Astrocyte (in vitro differentiated cells and primary cell): ENCODE results near the gene HS3ST6. TPM values are rescaled to one million over a fixed set of nuclear protein-coding genes. Genes with fewer than 3 reads are reported as not detected.
"Not testable (repeated sequence)": the region's sequence is repeated elsewhere in the genome, so short reads cannot be mapped to it uniquely, and the experiment has no call there.

Source experiments
- DNase-seq: peaks from one replicate; pipeline ENCODE4 v3.0.0-alpha.2; 2010; ENCODE audit warnings: low read depth
- FAIRE-seq: peaks from 2 replicates; lab custom pipeline; 2011; peaks lifted over from hg19 to GRCh38; lab: Jason Lieb, UNC
- H2AFZ ChIP-seq: 2 replicates; pipeline ENCODE4 v1.6.0; 2012; ENCODE audit warnings: low read depth, low read length, inconsistent platforms
- H3K27ac ChIP-seq: 2 replicates; pipeline ENCODE4 v1.5.1; 2011; ENCODE audit warnings: low read depth, low read length, inconsistent platforms
- H3K27me3 ChIP-seq: 2 replicates; pipeline ENCODE4 v1.6.0; 2011; ENCODE audit warnings: low read length, inconsistent platforms; ENCODE audit not compliant: insufficient read depth
- H3K36me3 ChIP-seq: 2 replicates; pipeline ENCODE4 v1.5.1; 2011; ENCODE audit warnings: low read length, inconsistent platforms; ENCODE audit not compliant: insufficient read depth
- H3K4me1 ChIP-seq: 2 replicates; pipeline ENCODE4 v1.5.1; 2011; ENCODE audit warnings: low read length, inconsistent platforms; ENCODE audit not compliant: insufficient read depth
- H3K4me2 ChIP-seq: 2 replicates; pipeline ENCODE4 v1.6.0; 2012; ENCODE audit warnings: low read length, inconsistent platforms
- H3K4me3 ChIP-seq: 2 replicates; pipeline ENCODE4 v1.5.1; 2011; ENCODE audit warnings: low read depth, mild to moderate bottlenecking, low read length, inconsistent platforms; ENCODE audit not compliant: insufficient read depth
- H3K79me2 ChIP-seq: 2 replicates; pipeline ENCODE4 v1.6.0; 2012; ENCODE audit warnings: mild to moderate bottlenecking, low read length, inconsistent platforms; ENCODE audit not compliant: insufficient read depth
- H3K9ac ChIP-seq: 2 replicates; pipeline ENCODE4 v1.6.0; 2012; ENCODE audit warnings: mild to moderate bottlenecking, low read length, inconsistent platforms
- H3K9me3 ChIP-seq: 2 replicates; pipeline ENCODE4 v1.5.1; 2012; ENCODE audit warnings: low read depth, mild to moderate bottlenecking, low read length, inconsistent platforms; ENCODE audit not compliant: insufficient read depth
- H4K20me1 ChIP-seq: 2 replicates; pipeline ENCODE4 v1.6.0; 2012; ENCODE audit warnings: low read length, inconsistent platforms; ENCODE audit not compliant: insufficient read depth
- H3K27ac Mint-ChIP-seq: one replicate; pipeline ENCODE4 v1.8.0; 2021; ENCODE audit warnings: mild to moderate bottlenecking, mixed read lengths; ENCODE audit not compliant: unreplicated experiment
- H3K27me3 Mint-ChIP-seq: one replicate; pipeline ENCODE4 v1.8.0; 2021; ENCODE audit warnings: low read depth, mixed read lengths; ENCODE audit not compliant: unreplicated experiment
- H3K36me3 Mint-ChIP-seq: one replicate; pipeline ENCODE4 v1.8.0; 2021; ENCODE audit warnings: low read depth, mixed read lengths; ENCODE audit not compliant: unreplicated experiment
- H3K4me1 Mint-ChIP-seq: one replicate; pipeline ENCODE4 v1.8.0; 2021; ENCODE audit warnings: low read depth, mixed read lengths; ENCODE audit not compliant: unreplicated experiment
- H3K4me3 Mint-ChIP-seq: one replicate; pipeline ENCODE4 v1.8.0; 2021; ENCODE audit warnings: mild to moderate bottlenecking, moderate library complexity, mixed read lengths; ENCODE audit not compliant: unreplicated experiment
- H3K9me3 Mint-ChIP-seq: one replicate; pipeline ENCODE4 v1.8.0; 2021; ENCODE audit warnings: mild to moderate bottlenecking, mixed read lengths; ENCODE audit not compliant: unreplicated experiment
- EZH2 ChIP-seq: IDR thresholded peaks from 2 replicates; pipeline ENCODE4 v1.6.1; 2012; ENCODE audit warnings: mild to moderate bottlenecking, low read length, inconsistent platforms; ENCODE audit not compliant: insufficient read depth
- total RNA-seq: library from RNA; stranded (reverse); gene quantifications from 2 replicates; pipeline ENCODE4 v1.2.1, GENCODE V29; 2021
- TF ChIP-seq, protein P1 (sequence below): IDR thresholded peaks from 2 replicates; pipeline ENCODE4 v1.5.1; 2011; ENCODE audit warnings: low read depth, mild to moderate bottlenecking, inconsistent platforms, low read length, moderate library complexity; ENCODE audit not compliant: insufficient read depth

Gene HS3ST6
- total RNA-seq, 1 donor from 2014 or later = not detected

DNA sequence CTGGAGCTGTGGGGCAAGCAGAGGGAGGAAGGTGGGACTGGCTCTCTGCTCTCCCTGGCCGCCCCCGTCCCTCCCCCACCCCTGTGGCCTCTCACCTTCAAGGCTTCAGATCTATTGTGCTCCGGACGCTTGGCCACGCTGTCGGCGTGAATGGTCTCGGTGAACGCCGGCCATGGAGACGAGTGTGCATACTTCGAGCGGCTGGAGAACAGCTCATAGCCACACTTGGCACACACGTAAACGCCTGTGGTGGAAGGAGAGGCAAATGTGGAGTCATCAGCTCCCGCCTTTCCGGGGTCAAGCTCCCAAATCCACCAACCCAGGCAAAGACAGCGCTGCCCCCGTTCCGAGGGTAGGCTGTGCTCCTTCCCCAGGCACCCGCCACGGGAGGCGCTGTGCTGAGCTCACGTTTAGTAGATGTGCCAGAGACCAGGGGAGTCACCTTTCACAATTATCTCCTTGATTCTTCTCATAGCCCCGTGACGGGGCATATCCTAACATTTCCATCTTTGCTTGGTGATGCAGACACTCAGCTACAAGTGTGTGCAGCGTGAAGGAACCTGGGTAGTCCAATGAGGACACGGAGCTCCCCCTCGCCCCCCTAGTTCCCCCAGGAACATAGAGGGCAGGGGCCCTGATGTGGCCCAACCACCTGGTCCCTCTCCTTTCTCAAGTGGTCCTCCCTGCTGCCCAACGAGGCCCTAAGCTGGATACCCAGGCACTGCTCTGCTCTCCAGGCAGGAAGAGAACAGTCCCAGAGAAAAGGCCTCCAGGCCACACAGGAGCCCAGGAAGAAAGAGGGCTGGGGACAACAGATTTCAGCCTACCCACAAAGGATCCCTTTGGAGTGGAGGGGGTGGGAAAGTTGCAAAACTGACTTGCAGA, 23.2 kb upstream of the HS3ST6 start:
- no peak overlapping the region for H2AFZ ChIP-seq
- peak overlapping the region; percentile 85 for H3K9ac ChIP-seq
- no peaks in the 10 kb centered on the region for H3K27me3 ChIP-seq
- DNase-seq = peak; percentile 94
- H3K27ac ChIP-seq = peak overlapping the region; percentile 81
- no peaks in the 10 kb centered on the region for H3K9me3 Mint-ChIP-seq
- TF ChIP-seq, protein P1, sequence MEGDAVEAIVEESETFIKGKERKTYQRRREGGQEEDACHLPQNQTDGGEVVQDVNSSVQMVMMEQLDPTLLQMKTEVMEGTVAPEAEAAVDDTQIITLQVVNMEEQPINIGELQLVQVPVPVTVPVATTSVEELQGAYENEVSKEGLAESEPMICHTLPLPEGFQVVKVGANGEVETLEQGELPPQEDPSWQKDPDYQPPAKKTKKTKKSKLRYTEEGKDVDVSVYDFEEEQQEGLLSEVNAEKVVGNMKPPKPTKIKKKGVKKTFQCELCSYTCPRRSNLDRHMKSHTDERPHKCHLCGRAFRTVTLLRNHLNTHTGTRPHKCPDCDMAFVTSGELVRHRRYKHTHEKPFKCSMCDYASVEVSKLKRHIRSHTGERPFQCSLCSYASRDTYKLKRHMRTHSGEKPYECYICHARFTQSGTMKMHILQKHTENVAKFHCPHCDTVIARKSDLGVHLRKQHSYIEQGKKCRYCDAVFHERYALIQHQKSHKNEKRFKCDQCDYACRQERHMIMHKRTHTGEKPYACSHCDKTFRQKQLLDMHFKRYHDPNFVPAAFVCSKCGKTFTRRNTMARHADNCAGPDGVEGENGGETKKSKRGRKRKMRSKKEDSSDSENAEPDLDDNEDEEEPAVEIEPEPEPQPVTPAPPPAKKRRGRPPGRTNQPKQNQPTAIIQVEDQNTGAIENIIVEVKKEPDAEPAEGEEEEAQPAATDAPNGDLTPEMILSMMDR = peak; percentile 54
- no peak for TF ChIP-seq EZH2
- peaks cover 10% of the 10 kb centered on the region for H3K4me1 Mint-ChIP-seq
- H3K79me2 ChIP-seq = peaks cover 16% of the 10 kb centered on the region
- H3K4me1 ChIP-seq = peaks cover 21% of the 10 kb centered on the region
- peak overlapping the region; percentile 70 for H3K4me3 ChIP-seq
- H4K20me1 ChIP-seq = peaks cover 10% of the 10 kb centered on the region
- peaks cover 10% of the 10 kb centered on the region for H3K36me3 ChIP-seq
- peak overlapping the region; percentile 58 for H3K27ac Mint-ChIP-seq
- H3K4me2 ChIP-seq = peak overlapping the region; percentile 97
- FAIRE-seq = no peak
- peaks cover 5% of the 10 kb centered on the region for H3K36me3 Mint-ChIP-seq
- peak overlapping the region; percentile 86 for H3K4me3 Mint-ChIP-seq
- no peaks in the 10 kb centered on the region for H3K9me3 ChIP-seq
- no peaks in the 10 kb centered on the region for H3K27me3 Mint-ChIP-seq

DNA sequence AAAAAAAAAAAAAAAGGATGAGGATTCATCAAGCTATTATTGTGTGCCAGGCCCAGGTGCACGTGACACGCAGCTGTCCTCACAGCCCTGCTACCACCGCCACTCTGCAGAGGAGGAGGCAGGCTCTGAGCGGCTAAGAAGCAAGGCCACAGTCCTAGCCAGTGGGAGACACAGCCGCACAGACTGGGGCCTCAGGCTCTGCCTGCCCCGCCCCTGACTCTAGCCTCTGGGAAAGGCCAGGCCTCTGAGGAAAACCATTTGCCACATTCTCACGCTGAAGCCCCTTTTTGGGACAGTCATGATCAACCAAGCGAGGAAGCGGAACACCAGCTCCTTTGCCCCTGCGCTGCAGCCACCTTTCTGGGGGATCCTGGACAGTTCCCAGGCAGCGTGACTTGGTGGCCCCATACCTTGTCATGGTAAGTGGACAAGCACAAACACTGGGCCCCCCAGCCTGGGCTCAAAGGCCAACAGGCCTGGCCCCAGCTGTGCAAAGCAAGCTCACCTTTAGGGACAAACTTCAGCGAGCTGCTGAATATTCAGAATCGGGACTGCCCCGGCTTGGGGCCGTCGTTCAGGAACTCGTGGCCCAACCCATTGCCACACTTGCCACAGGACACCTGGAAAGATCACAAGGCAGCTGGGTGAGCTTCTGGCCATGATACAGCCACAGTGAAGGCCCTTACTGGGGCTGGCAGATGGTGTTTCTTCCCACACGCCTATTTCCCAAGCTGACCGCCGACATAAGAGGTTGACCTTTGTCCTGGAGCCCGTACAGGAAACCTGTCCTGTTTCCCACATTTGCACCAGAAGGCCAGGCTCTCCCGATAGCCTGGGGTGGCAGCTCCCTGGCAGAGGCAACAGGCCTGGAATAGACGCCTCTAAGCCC, 22.3 kb upstream of the HS3ST6 start:
- DNase-seq = no peak
- Histone ChIP-seq H3K4me1 (peaks cover 21% of the 10 kb centered on the region), H4K20me1 (peaks cover 10% of the 10 kb centered on the region), H3K36me3 (peaks cover 10% of the 10 kb centered on the region), H3K9me3 (no peaks in the 10 kb centered on the region), H3K9ac (peak overlapping the region; percentile 78), H3K4me2 (peak overlapping the region; percentile 97), H3K27me3 (no peaks in the 10 kb centered on the region), H3K27ac (peak overlapping the region; percentile 81), H2AFZ (no peak overlapping the region), H3K79me2 (peaks cover 16% of the 10 kb centered on the region), H3K4me3 (peak overlapping the region; percentile 35)
- H3K36me3 Mint-ChIP-seq = peaks cover 5% of the 10 kb centered on the region
- H3K4me3 Mint-ChIP-seq = no peak overlapping the region
- H3K4me1 Mint-ChIP-seq = peaks cover 10% of the 10 kb centered on the region
- TF ChIP-seq, protein P1 = no peak
- no peak for TF ChIP-seq EZH2
- FAIRE-seq = no peak
- H3K9me3 Mint-ChIP-seq = no peaks in the 10 kb centered on the region
- H3K27me3 Mint-ChIP-seq = no peaks in the 10 kb centered on the region
- H3K27ac Mint-ChIP-seq = no peak overlapping the region

DNA sequence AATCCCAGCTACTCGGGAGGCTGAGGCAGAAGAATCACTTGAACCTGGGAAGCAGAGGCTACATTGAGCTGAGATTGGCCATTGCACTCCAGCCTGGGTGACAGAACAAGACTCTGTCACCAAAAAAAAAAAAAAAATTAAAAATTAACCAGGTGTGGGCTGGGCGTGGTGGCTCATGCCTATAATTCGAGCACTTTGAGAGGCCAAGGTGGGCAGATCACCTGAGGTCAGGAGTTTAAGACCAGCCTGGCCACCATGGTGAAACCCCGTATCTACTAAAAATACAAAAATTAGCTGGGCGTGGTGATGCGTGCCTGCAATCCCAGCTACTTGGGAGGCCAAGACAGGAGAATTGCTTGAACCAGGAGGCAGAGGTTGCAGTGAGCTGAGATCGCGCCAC, 21.6 kb upstream of the HS3ST6 start:
- not testable (repeated sequence) for H3K27ac ChIP-seq, H2AFZ ChIP-seq, H4K20me1 ChIP-seq, H3K27me3 ChIP-seq, H3K27ac Mint-ChIP-seq, H3K4me2 ChIP-seq, H3K4me3 ChIP-seq, DNase-seq, H3K36me3 Mint-ChIP-seq, H3K9ac ChIP-seq, FAIRE-seq, H3K4me3 Mint-ChIP-seq, H3K9me3 Mint-ChIP-seq, H3K9me3 ChIP-seq, H3K27me3 Mint-ChIP-seq
- H3K4me1 ChIP-seq = peaks cover 21% of the 10 kb centered on the region
- peaks cover 10% of the 10 kb centered on the region for H3K36me3 ChIP-seq
- H3K4me1 Mint-ChIP-seq = peaks cover 10% of the 10 kb centered on the region
- H3K79me2 ChIP-seq = peaks cover 16% of the 10 kb centered on the region
